ENCODE results near the gene HDAC9.

Gene HDAC9

GRCh38 chr7:18788026-18788425, 292.5 kb downstream of the HDAC9 start:
- DNase-seq (ENCODE audit: low read depth): no peak

- DNase-seq (ENCODE audit: low read depth): no peak
Measured at GRCh38 chr7:18792871-18793595, 297.5 kb downstream of the HDAC9 start.

GRCh38 chr7:18796216-18796615, 300.7 kb downstream of the HDAC9 start:
- no peak for DNase-seq (ENCODE audit: low read depth)

GRCh38 chr7:18798088-18798906, 302.7 kb downstream of the HDAC9 start:
- DNase-seq (ENCODE audit: low read depth): no peak

- no peak for DNase-seq (ENCODE audit: low read depth)
Measured at GRCh38 chr7:18799899-18800298, 304.4 kb downstream of the HDAC9 start.

- no peak for DNase-seq (ENCODE audit: low read depth)
Measured at GRCh38 chr7:18803923-18804322, 308.4 kb downstream of the HDAC9 start.

GRCh38 chr7:18806177-18806576, 310.6 kb downstream of the HDAC9 start:
- DNase-seq (ENCODE audit: low read depth): no peak

GRCh38 chr7:18808026-18808425, 312.5 kb downstream of the HDAC9 start:
- DNase-seq (ENCODE audit: low read depth): no peak

GRCh38 chr7:18815261-18815960, 319.9 kb downstream of the HDAC9 start:
- no peak for DNase-seq (ENCODE audit: low read depth)

- DNase-seq (ENCODE audit: low read depth): no peak
Measured at GRCh38 chr7:18820981-18821380, 325.4 kb downstream of the HDAC9 start.

GRCh38 chr7:18821554-18821953, 326.0 kb downstream of the HDAC9 start:
- DNase-seq (ENCODE audit: low read depth): no peak

- no peak for DNase-seq (ENCODE audit: low read depth)
Measured at GRCh38 chr7:18824157-18824556, 328.6 kb downstream of the HDAC9 start.

GRCh38 chr7:18828260-18828993, 332.9 kb downstream of the HDAC9 start:
- no peak for DNase-seq (ENCODE audit: low read depth)

- no peak for DNase-seq (ENCODE audit: low read depth)
Measured at GRCh38 chr7:18828994-18829857, 333.7 kb downstream of the HDAC9 start.

GRCh38 chr7:18829858-18830285, 334.3 kb downstream of the HDAC9 start:
- DNase-seq (ENCODE audit: low read depth): peak; percentile 85

GRCh38 chr7:18831419-18831818, 335.9 kb downstream of the HDAC9 start:
- no peak for DNase-seq (ENCODE audit: low read depth)

GRCh38 chr7:18831943-18832342, 336.4 kb downstream of the HDAC9 start:
- DNase-seq (ENCODE audit: low read depth): no peak

- no peak for DNase-seq (ENCODE audit: low read depth)
Measured at GRCh38 chr7:18834577-18834976, 339.0 kb downstream of the HDAC9 start.

GRCh38 chr7:18835001-18835690, 339.6 kb downstream of the HDAC9 start:
- DNase-seq (ENCODE audit: low read depth): no peak

- DNase-seq (ENCODE audit: low read depth): no peak
Measured at GRCh38 chr7:18843979-18844378, 348.4 kb downstream of the HDAC9 start.

Data from stromal cell of bone marrow (primary cell).